T-helper 17 cell (primary cell): ENCODE measurements around the gene CCDC28B. TPM values are rescaled to one million over a fixed set of nuclear protein-coding genes. Genes with fewer than 3 reads are reported as not detected.

Source experiments
- ATAC-seq: fragments of 150-1000 bp; cut with Tn5 transposase; 2 replicates; pipeline ENCODE4 v1.10.0; 2021; ENCODE audit warnings: mild to moderate bottlenecking, moderate library complexity
- DNase-seq, 3 donors: peaks; one replicate each; pipeline versions ENCODE4 v3.0.0 to v3.0.0-alpha.2; 2020 to 2021
- H3K9me3 ChIP-seq: one replicate; pipeline ENCODE4 v1.7.0; 2013; ENCODE audit warnings: low read length, mild to moderate bottlenecking; ENCODE audit not compliant: control insufficient read depth, poor library complexity, severe bottlenecking
- H3K27ac Mint-ChIP-seq: one replicate; pipeline ENCODE4 v1.8.0; 2022; ENCODE audit warnings: mild to moderate bottlenecking, moderate library complexity, mixed read lengths
- H3K27me3 Mint-ChIP-seq: one replicate; pipeline ENCODE4 v1.8.0; 2022; ENCODE audit warnings: mixed read lengths
- H3K36me3 Mint-ChIP-seq: one replicate; pipeline ENCODE4 v1.8.0; 2022; ENCODE audit warnings: low read depth, mixed read lengths
- H3K4me1 Mint-ChIP-seq: one replicate; pipeline ENCODE4 v1.8.0; 2022; ENCODE audit warnings: mild to moderate bottlenecking, mixed read lengths
- H3K4me3 Mint-ChIP-seq: one replicate; pipeline ENCODE4 v1.8.0; 2022; ENCODE audit warnings: mild to moderate bottlenecking, moderate library complexity, mixed read lengths
- total RNA-seq, 4 donors: library from RNA in 2 of 4; stranded (reverse) in 2 of 4; gene quantifications; one replicate each; pipeline ENCODE4 v1.2.3 and lab custom pipeline; 2022 to 2026

CCDC28B gene
- total RNA-seq, 2 donors from 2014 or later: 4.7 to 4.9 TPM

- Mint-ChIP-seq H3K36me3 (peaks cover 2% of the 10 kb centered on the region), H3K27me3 (no peaks in the 10 kb centered on the region), H3K4me1 (peaks cover 48% of the 10 kb centered on the region), H3K4me3 (no peak overlapping the region), H3K27ac (peak overlapping the region; percentile 87)
- ATAC-seq: no peak
- H3K9me3 ChIP-seq: no peaks in the 10 kb centered on the region
- no peak for DNase-seq
These were observed 2.0 kb upstream of the CCDC28B start for GRCh38 chr1:32198237-32199042.

- Mint-ChIP-seq H3K36me3 (no peaks in the 10 kb centered on the region), H3K4me3 (peak overlapping the region; percentile 5), H3K27ac (peak overlapping the region; percentile 87), H3K27me3 (no peaks in the 10 kb centered on the region), H3K4me1 (peaks cover 48% of the 10 kb centered on the region)
- ATAC-seq (no peak), DNase-seq (no peak)
- H3K9me3 ChIP-seq: no peaks in the 10 kb centered on the region
These were observed 1.2 kb upstream of the CCDC28B start for GRCh38 chr1:32199043-32199716.

GRCh38 chr1:32199717-32200072, 700 bp upstream of the CCDC28B start:
- ATAC-seq (no peak), DNase-seq (no peak)
- no peaks in the 10 kb centered on the region for H3K36me3 Mint-ChIP-seq
- no peaks in the 10 kb centered on the region for H3K27me3 Mint-ChIP-seq
- H3K9me3 ChIP-seq: no peaks in the 10 kb centered on the region
- H3K27ac Mint-ChIP-seq: peak overlapping the region; percentile 98
- peaks cover 47% of the 10 kb centered on the region for H3K4me1 Mint-ChIP-seq
- peak overlapping the region; percentile 92 for H3K4me3 Mint-ChIP-seq

- H3K4me3 Mint-ChIP-seq: peak overlapping the region; percentile 92
- no peaks in the 10 kb centered on the region for H3K9me3 ChIP-seq
- H3K27ac Mint-ChIP-seq: peak overlapping the region; percentile 98
- no peaks in the 10 kb centered on the region for H3K36me3 Mint-ChIP-seq
- H3K27me3 Mint-ChIP-seq: no peaks in the 10 kb centered on the region
- H3K4me1 Mint-ChIP-seq: peaks cover 50% of the 10 kb centered on the region
- ATAC-seq (peak; percentile 84), DNase-seq (peak; percentile 58 to 75 (median 59))
These were observed 838 bp downstream of the CCDC28B start for GRCh38 chr1:32201011-32201855.

- no peaks in the 10 kb centered on the region for H3K9me3 ChIP-seq
- Mint-ChIP-seq H3K27me3 (no peaks in the 10 kb centered on the region), H3K27ac (peak overlapping the region; percentile 92), H3K36me3 (no peaks in the 10 kb centered on the region), H3K4me1 (peaks cover 34% of the 10 kb centered on the region), H3K4me3 (peak overlapping the region; percentile 88)
- DNase-seq (no peak), ATAC-seq (no peak)
These were observed 4.6 kb downstream of the CCDC28B start for GRCh38 chr1:32204943-32205361.

GRCh38 chr1:32205401-32206370, 5.3 kb downstream of the CCDC28B start, which contains the start of gene IQCC:
Gene IQCC, plus strand, starts transcription at chr1:32205671. Its CDS starts 11 bp downstream, at chr1:32205682.
- peak; percentile 81 to 82 (median 82) for DNase-seq
- H3K4me1 Mint-ChIP-seq: peaks cover 29% of the 10 kb centered on the region

GRCh38 chr1:32208469-32208868, 8.1 kb downstream of the CCDC28B start:
- Mint-ChIP-seq H3K36me3 (no peaks in the 10 kb centered on the region), H3K27ac (no peak overlapping the region), H3K4me1 (peaks cover 16% of the 10 kb centered on the region), H3K4me3 (no peak overlapping the region), H3K27me3 (no peaks in the 10 kb centered on the region)
- ATAC-seq (no peak), DNase-seq (no peak)
- H3K9me3 ChIP-seq: no peaks in the 10 kb centered on the region

More at GRCh38 chr1:32205401-32206370, 5.3 kb downstream of the CCDC28B start, which contains the start of gene IQCC:
- H3K27ac Mint-ChIP-seq: peak within 1 kb of the TSS; percentile 92
- peak within 1 kb of the TSS; percentile 88 for H3K4me3 Mint-ChIP-seq
- H3K27me3 Mint-ChIP-seq: no peaks in the 10 kb centered on the region
- H3K36me3 Mint-ChIP-seq: no peaks in the 10 kb centered on the region
- no peaks in the 10 kb centered on the region for H3K9me3 ChIP-seq
- peak; percentile 68 for ATAC-seq

GRCh38 chr1:32208891-32209328, 8.5 kb downstream of the CCDC28B start, which contains the start of gene DCDC2B:
Gene DCDC2B, plus strand, starts transcription at chr1:32209089. Its CDS starts 5 bp downstream, at chr1:32209094.
- no peak within 1 kb of the TSS for H3K4me3 Mint-ChIP-seq
- H3K27ac Mint-ChIP-seq: no peak within 1 kb of the TSS
- H3K4me1 Mint-ChIP-seq: peaks cover 16% of the 10 kb centered on the region
- DNase-seq (no peak), ATAC-seq (no peak)
- no peaks in the 10 kb centered on the region for H3K27me3 Mint-ChIP-seq
- no peaks in the 10 kb centered on the region for H3K9me3 ChIP-seq
- H3K36me3 Mint-ChIP-seq: no peaks in the 10 kb centered on the region

- Mint-ChIP-seq H3K4me3 (no peak overlapping the region), H3K4me1 (peaks cover 11% of the 10 kb centered on the region), H3K27ac (peak overlapping the region; percentile 84), H3K27me3 (no peaks in the 10 kb centered on the region), H3K36me3 (no peaks in the 10 kb centered on the region)
- no peaks in the 10 kb centered on the region for H3K9me3 ChIP-seq
- ATAC-seq (peak; percentile 92), DNase-seq (peak; percentile 33 to 55 (median 36))
These were observed 15.5 kb downstream of the CCDC28B start for GRCh38 chr1:32215629-32216480.

GRCh38 chr1:32216566-32216965, 16.2 kb downstream of the CCDC28B start:
- H3K36me3 Mint-ChIP-seq: no peaks in the 10 kb centered on the region
- H3K27me3 Mint-ChIP-seq: no peaks in the 10 kb centered on the region
- DNase-seq (no peak), ATAC-seq (no peak)
- peaks cover 15% of the 10 kb centered on the region for H3K4me1 Mint-ChIP-seq
- peak overlapping the region; percentile 84 for H3K27ac Mint-ChIP-seq
- no peak overlapping the region for H3K4me3 Mint-ChIP-seq
- no peaks in the 10 kb centered on the region for H3K9me3 ChIP-seq

- Mint-ChIP-seq H3K27ac (no peak overlapping the region), H3K4me3 (no peak overlapping the region), H3K4me1 (peaks cover 19% of the 10 kb centered on the region), H3K27me3 (no peaks in the 10 kb centered on the region), H3K36me3 (no peaks in the 10 kb centered on the region)
- no peak for DNase-seq
- H3K9me3 ChIP-seq: no peaks in the 10 kb centered on the region
- no peak for ATAC-seq
These were observed 18.6 kb downstream of the CCDC28B start for GRCh38 chr1:32219022-32219421.
